HL-60 (cell line): ENCODE data around the gene TMUB2.

Experiments used
- DNase-seq, 2 experiments: peaks; one replicate each; pipeline ENCODE4 v3.0.0-alpha.2; 2010 to 2020; ENCODE audit warnings: low read depth in 1 of 2, low spot score in 1 of 2
- H3K27ac ChIP-seq: fragments of 250-450 bp; sonication (Bioruptor Pico); replicated peaks from 2 replicates; pipeline ENCODE4 v1.5.1; 2020; ENCODE audit warnings: mild to moderate bottlenecking, moderate library complexity
- H3K27me3 ChIP-seq: fragments of 250-450 bp; sonication (Bioruptor Pico); 2 replicates; pipeline ENCODE4 v1.5.1; 2021; ENCODE audit warnings: mild to moderate bottlenecking, moderate library complexity; ENCODE audit not compliant: insufficient read depth, poor library complexity, severe bottlenecking
- H3K4me3 ChIP-seq: replicated peaks from 2 replicates; pipeline ENCODE4 v1.5.1; 2011; ENCODE audit warnings: mild to moderate bottlenecking, control low read depth, low read length; ENCODE audit not compliant: insufficient read depth
- GABPA ChIP-seq: IDR thresholded peaks from 2 replicates; pipeline ENCODE4 v1.6.1; 2012; ENCODE audit warnings: low read depth
- POLR2AphosphoS5 ChIP-seq: IDR thresholded peaks from 2 replicates; pipeline ENCODE4 v1.6.1; 2012; ENCODE audit warnings: low read depth
- REST ChIP-seq: IDR thresholded peaks from 2 replicates; pipeline ENCODE4 v1.6.1; 2012; ENCODE audit warnings: low read depth; ENCODE audit not compliant: insufficient replicate concordance
- SPI1 ChIP-seq: IDR thresholded peaks from 2 replicates; pipeline ENCODE4 v1.6.1; 2012; ENCODE audit warnings: low read depth, mild to moderate bottlenecking, borderline replicate concordance
- TF ChIP-seq, protein P1 (sequence below): IDR thresholded peaks from one replicate; pipeline ENCODE4 v1.5.1; 2011; ENCODE audit warnings: low read length, control low read depth, inconsistent platforms; ENCODE audit not compliant: insufficient read depth

TMUB2 gene

DNA sequence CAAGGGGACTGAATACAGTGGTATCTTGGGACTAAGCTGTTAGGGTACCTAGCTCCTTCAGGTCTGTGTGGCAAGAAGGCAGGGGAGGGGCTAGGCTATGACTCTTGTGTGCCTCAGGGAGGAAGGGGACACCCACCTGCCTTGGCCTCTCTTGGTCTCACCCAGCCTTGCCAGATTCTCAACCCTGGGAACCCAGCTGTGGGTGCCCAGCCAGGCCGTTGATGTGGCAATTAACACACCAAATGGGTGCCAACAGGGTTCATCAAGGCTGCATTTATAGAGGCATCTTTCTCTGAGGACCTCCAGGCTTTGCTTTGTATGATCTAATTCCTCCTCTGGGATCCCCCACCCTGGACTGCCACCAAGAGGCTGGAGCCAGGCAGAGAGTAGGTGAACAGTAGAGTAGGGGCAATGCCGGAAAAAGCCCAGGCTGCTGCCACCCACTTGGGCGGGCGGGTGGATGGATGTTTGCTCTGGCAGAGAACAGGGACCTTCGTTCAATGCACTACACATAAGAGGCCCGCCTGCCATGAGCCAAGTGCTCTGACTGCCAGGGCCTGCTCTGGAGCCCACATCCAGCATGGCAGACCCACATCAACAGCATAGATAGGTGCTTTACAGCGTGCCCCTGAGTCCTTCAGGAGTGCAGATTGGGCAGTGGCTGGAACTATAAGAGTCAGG lies 19.5 kb upstream of the TMUB2 start:
- no peak overlapping the region for H3K4me3 ChIP-seq
- no peak for DNase-seq
- no peak overlapping the region for H3K27ac ChIP-seq
- no peaks in the 10 kb centered on the region for H3K27me3 ChIP-seq
- no peak for TF ChIP-seq POLR2AphosphoS5
- TF ChIP-seq, protein P1, sequence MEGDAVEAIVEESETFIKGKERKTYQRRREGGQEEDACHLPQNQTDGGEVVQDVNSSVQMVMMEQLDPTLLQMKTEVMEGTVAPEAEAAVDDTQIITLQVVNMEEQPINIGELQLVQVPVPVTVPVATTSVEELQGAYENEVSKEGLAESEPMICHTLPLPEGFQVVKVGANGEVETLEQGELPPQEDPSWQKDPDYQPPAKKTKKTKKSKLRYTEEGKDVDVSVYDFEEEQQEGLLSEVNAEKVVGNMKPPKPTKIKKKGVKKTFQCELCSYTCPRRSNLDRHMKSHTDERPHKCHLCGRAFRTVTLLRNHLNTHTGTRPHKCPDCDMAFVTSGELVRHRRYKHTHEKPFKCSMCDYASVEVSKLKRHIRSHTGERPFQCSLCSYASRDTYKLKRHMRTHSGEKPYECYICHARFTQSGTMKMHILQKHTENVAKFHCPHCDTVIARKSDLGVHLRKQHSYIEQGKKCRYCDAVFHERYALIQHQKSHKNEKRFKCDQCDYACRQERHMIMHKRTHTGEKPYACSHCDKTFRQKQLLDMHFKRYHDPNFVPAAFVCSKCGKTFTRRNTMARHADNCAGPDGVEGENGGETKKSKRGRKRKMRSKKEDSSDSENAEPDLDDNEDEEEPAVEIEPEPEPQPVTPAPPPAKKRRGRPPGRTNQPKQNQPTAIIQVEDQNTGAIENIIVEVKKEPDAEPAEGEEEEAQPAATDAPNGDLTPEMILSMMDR: no peak
- no peak for TF ChIP-seq SPI1
- no peak for TF ChIP-seq GABPA
- TF ChIP-seq REST: no peak

DNA sequence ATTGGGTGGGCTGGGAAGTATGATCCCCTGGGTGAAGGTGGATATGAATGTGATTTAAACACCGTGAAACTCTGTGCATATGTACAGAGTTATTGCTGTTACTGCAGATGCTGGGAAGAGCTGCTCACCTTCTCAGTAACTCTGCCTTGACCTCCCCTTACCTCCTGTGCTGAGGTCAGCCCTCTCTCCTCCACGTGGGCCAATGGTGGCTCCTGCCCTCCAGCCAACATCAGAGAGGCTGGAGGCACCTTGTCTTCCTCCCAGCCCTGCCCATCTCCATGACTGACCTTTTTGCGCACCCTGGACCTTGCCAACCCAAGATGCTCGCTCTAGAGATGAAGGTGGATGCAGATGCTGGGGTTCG lies 16.7 kb upstream of the TMUB2 start:
- H3K27ac ChIP-seq: no peak overlapping the region

GRCh38 chr17:44170499-44171201 lies 16.1 kb upstream of the TMUB2 start, which contains the start of gene ASB16:
TSS of gene ASB16 (plus strand) at chr17:44170704. CDS start at chr17:44170790, 86 bp downstream.
- TF ChIP-seq REST: no peak
- no peak for TF ChIP-seq POLR2AphosphoS5
- TF ChIP-seq GABPA: no peak
- TF ChIP-seq, protein P1: no peak
- no peak for TF ChIP-seq SPI1
- Histone ChIP-seq H3K27ac (no peak within 1 kb of the TSS), H3K4me3 (no peak within 1 kb of the TSS), H3K27me3 (no peaks in the 10 kb centered on the region)
- DNase-seq: no peak

More for the DNA sequence above, 16.7 kb upstream of the TMUB2 start:
- no peak overlapping the region for H3K4me3 ChIP-seq
- DNase-seq: no peak
- no peaks in the 10 kb centered on the region for H3K27me3 ChIP-seq
- TF ChIP-seq, protein P1: no peak
- no peak for TF ChIP-seq GABPA
- TF ChIP-seq POLR2AphosphoS5: no peak
